Transverse colon (tissue), 3 donors: ENCODE results near the gene AGTRAP.

ENCODE experiments used
- EP300 ChIP-seq: sonication (generic); formaldehyde crosslinking; IDR thresholded peaks from one replicate; pipeline ENCODE4 v1.6.1; 2017; ENCODE audit warnings: antibody characterized with exemption, low read depth
- POLR2A ChIP-seq: fragments of 450-650 bp; IDR thresholded peaks from one replicate; pipeline ENCODE4 v1.6.1; 2016; ENCODE audit warnings: antibody characterized with exemption, mild to moderate bottlenecking, moderate library complexity
- TF ChIP-seq, protein P1 (sequence below), 5 experiments: fragments of 200-600 bp in 3 of 5; fragments of 450-650 bp in 2 of 5; sonication (generic) in 3 of 5; IDR thresholded peaks; 1 replicate in 2 of 5; 2 replicates in 3 of 5; pipeline ENCODE4 v1.5.1; 2016 to 2017; ENCODE audit warnings: antibody characterized with exemption in 5 of 5, inconsistent platforms in 3 of 5, mild to moderate bottlenecking in 2 of 5, moderate library complexity in 1 of 5

DNA sequence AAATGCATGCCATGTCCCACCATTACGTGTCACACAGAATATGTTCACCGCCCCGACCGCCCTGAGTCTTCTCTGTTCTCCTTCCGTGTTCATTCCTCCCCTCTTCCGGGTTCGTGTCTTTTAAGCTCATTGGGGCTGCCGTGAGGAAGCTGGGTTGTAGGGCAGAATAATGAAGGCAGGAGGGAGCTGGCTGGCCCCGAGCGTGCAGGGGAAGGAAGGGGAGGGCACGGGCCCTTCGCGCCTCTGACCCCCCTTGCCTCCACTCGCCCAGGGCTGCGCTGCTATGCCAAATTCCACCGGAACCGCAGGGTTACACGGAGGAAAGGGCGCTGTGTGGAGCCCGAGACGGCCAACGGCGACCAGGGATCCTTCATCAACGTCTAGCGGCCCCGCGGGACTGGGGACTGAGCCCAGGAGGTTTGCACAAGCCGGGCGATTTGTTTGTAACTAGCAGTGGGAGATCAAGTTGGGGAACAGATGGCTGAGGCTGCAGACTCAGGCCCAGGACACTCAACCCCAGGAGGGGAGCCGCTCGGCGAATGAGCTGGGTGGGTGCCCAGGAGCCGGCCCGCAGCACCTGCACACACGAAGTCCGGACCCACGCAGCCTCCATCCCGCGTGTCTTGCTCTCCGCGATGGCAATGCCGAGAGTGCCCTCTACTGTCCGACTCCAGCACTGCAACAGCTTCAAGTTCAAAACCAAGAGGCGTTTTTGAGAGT is 16.5 kb upstream of the AGTRAP start:
- no peak for TF ChIP-seq EP300
- TF ChIP-seq POLR2A: no peak
- TF ChIP-seq, protein P1, sequence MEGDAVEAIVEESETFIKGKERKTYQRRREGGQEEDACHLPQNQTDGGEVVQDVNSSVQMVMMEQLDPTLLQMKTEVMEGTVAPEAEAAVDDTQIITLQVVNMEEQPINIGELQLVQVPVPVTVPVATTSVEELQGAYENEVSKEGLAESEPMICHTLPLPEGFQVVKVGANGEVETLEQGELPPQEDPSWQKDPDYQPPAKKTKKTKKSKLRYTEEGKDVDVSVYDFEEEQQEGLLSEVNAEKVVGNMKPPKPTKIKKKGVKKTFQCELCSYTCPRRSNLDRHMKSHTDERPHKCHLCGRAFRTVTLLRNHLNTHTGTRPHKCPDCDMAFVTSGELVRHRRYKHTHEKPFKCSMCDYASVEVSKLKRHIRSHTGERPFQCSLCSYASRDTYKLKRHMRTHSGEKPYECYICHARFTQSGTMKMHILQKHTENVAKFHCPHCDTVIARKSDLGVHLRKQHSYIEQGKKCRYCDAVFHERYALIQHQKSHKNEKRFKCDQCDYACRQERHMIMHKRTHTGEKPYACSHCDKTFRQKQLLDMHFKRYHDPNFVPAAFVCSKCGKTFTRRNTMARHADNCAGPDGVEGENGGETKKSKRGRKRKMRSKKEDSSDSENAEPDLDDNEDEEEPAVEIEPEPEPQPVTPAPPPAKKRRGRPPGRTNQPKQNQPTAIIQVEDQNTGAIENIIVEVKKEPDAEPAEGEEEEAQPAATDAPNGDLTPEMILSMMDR (IDR thresholded peaks at IDR 0.05): peak; percentile 91 to 98 (median 94)
